Ascending aorta (tissue), 2 donors: ENCODE results near the gene HSDL2. TPM values are rescaled to one million over a fixed set of nuclear protein-coding genes. Genes with fewer than 3 reads are reported as not detected.
A peak's percentile ranks its signal among the peaks of the same experiment; 100 is the strongest.

Source experiments
- DNase-seq, 2 donors: peaks; one replicate each; pipeline ENCODE4 v3.0.0-alpha.2; 2019; ENCODE audit warnings: low spot score in 2 of 2
- H3K27ac ChIP-seq, 2 donors: fragments of 200-600 bp; sonication (generic); one replicate each; pipeline ENCODE4 v1.5.1; 2016 to 2017; ENCODE audit warnings: mild to moderate bottlenecking in 1 of 2
- H3K27me3 ChIP-seq: fragments of 200-600 bp; sonication (generic); one replicate; pipeline ENCODE4 v1.5.1; 2017
- H3K36me3 ChIP-seq, 2 donors: fragments of 200-600 bp; sonication (generic); one replicate each; pipeline ENCODE4 v1.5.1; 2016
- H3K4me1 ChIP-seq, 2 donors: fragments of 200-600 bp; sonication (generic); one replicate each; pipeline ENCODE4 v1.5.1; 2016 to 2017; ENCODE audit warnings: mild to moderate bottlenecking in 1 of 2
- H3K4me3 ChIP-seq, 2 donors: fragments of 200-600 bp; sonication (generic); one replicate each; pipeline ENCODE4 v1.5.1; 2016 to 2017; ENCODE audit warnings: mild to moderate bottlenecking in 1 of 2
- H3K9me3 ChIP-seq, 2 donors: fragments of 200-600 bp; sonication (generic); one replicate each; pipeline ENCODE4 v1.5.1; 2016
- intact Hi-C: fragments of 100-400 bp; cut with DNase I; formaldehyde crosslinking; loops from one replicate; pipeline ENCODE4 v1.15.1; 2023
- total RNA-seq: library from RNA; depleted of rRNA; stranded (reverse); fragments of >200 nt; gene quantifications from one replicate; pipeline ENCODE4 v1.1.0, GENCODE V29; 2016
- TF ChIP-seq, protein P1 (sequence below), 3 experiments: fragments of 200-600 bp in 2 of 3; fragments of 450-650 bp in 1 of 3; sonication (generic) in 2 of 3; IDR thresholded peaks; one replicate each; pipeline ENCODE4 v1.5.1; 2016 to 2019; ENCODE audit warnings: antibody characterized with exemption in 3 of 3, mild to moderate bottlenecking in 1 of 3, moderate library complexity in 1 of 3

HSDL2 gene
- total RNA-seq = 18.6 TPM

- peak within 1 kb of the TSS; percentile 89 to 94 for H3K4me3 ChIP-seq
- peak in 1 of 2 donors; percentile 80 for DNase-seq
- peaks cover 0 to 34% of the 10 kb centered on the region in 2 donors for H3K4me1 ChIP-seq
- intact Hi-C loops = loop anchor here (2.0 kb wide), 2 partner anchors 339 to 371 kb away; partner anchors contain the start of genes INIP and SNX30
- H3K27ac ChIP-seq = peak within 1 kb of the TSS; percentile 92 to 98
- no peaks in the 10 kb centered on the region for H3K36me3 ChIP-seq
- TF ChIP-seq, protein P1, sequence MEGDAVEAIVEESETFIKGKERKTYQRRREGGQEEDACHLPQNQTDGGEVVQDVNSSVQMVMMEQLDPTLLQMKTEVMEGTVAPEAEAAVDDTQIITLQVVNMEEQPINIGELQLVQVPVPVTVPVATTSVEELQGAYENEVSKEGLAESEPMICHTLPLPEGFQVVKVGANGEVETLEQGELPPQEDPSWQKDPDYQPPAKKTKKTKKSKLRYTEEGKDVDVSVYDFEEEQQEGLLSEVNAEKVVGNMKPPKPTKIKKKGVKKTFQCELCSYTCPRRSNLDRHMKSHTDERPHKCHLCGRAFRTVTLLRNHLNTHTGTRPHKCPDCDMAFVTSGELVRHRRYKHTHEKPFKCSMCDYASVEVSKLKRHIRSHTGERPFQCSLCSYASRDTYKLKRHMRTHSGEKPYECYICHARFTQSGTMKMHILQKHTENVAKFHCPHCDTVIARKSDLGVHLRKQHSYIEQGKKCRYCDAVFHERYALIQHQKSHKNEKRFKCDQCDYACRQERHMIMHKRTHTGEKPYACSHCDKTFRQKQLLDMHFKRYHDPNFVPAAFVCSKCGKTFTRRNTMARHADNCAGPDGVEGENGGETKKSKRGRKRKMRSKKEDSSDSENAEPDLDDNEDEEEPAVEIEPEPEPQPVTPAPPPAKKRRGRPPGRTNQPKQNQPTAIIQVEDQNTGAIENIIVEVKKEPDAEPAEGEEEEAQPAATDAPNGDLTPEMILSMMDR (IDR thresholded peaks at IDR 0.05) = no peak
- H3K9me3 ChIP-seq = no peaks in the 10 kb centered on the region
- H3K27me3 ChIP-seq = no peaks in the 10 kb centered on the region
These were observed at the start of gene HSDL2 for GRCh38 chr9:112380102-112380824. Gene HSDL2, plus strand, starts transcription at chr9:112380108. Its CDS starts 56 bp downstream, at chr9:112380164.

GRCh38 chr9:112331674-112331952 is 48.3 kb upstream of the HSDL2 start:
- Histone ChIP-seq H3K4me1 (peaks cover 0 to 7% of the 10 kb centered on the region in 2 donors), H3K9me3 (no peaks in the 10 kb centered on the region), H3K4me3 (peak overlapping the region in 1 of 2 donors; percentile 95), H3K27me3 (no peaks in the 10 kb centered on the region), H3K27ac (no peak overlapping the region), H3K36me3 (no peaks in the 10 kb centered on the region)
- TF ChIP-seq, protein P1 (IDR thresholded peaks at IDR 0.05) = no peak
- DNase-seq = no peak
- intact Hi-C loops = loop anchor here (5.0 to 10.0 kb wide), 3 partner anchors 156 to 723 kb away; partner anchors contain the start of genes INIP, KIAA1958 and ZFP37

DNA sequence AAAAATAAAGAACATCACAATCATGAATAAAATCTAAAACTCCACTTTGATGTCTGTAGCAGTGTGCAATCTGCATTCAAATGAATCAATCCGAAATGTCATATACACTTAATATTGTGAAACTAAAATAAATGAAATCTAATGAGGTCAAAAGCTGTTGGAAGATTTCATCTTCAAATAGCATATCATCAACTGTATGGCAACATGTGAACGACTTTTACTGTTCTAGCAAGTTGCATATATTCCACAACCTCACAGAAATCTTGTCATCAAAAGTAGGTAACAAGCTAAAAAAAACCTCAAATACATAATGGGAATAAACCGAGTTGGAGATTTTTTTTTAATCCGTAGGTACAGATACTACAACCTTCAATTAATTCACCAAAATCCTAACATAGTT is 47.7 kb upstream of the HSDL2 start:
- no peaks in the 10 kb centered on the region for H3K36me3 ChIP-seq

DNA sequence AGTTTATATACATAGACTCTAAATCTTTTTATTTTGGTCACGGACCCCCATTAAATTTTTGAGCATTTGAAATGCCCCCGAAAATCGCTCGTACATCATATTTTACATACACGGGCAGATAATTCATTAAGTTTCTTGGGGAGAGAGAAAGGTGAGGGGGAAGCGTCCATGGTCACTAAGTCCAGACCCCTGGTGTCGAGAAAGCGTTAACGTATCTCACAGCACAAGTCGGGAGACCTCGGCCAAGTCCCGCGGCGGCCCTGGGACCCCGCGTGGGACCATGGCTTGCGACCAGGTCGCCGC is 47.3 kb upstream of the HSDL2 start:
- Histone ChIP-seq H3K27me3 (no peaks in the 10 kb centered on the region), H3K36me3 (no peaks in the 10 kb centered on the region), H3K9me3 (no peaks in the 10 kb centered on the region), H3K4me3 (peak overlapping the region; percentile 83 to 95), H3K4me1 (peaks cover 0 to 7% of the 10 kb centered on the region in 2 donors), H3K27ac (peak overlapping the region; percentile 98 to 100)
- no peak for DNase-seq
- intact Hi-C loops = loop anchor here (2.0 to 10.0 kb wide), 4 partner anchors 155 to 722 kb away; partner anchors contain the start of genes INIP, KIAA1958, SNX30 and ZFP37
- TF ChIP-seq, protein P1 (IDR thresholded peaks at IDR 0.05) = no peak

More for the DNA sequence above, 47.7 kb upstream of the HSDL2 start:
- no peak for DNase-seq
- H3K27ac ChIP-seq = peak overlapping the region in 1 of 2 donors; percentile 100
- H3K9me3 ChIP-seq = no peaks in the 10 kb centered on the region
- H3K4me3 ChIP-seq = peak overlapping the region; percentile 83 to 95
- TF ChIP-seq, protein P1 (IDR thresholded peaks at IDR 0.05) = no peak
- H3K4me1 ChIP-seq = peaks cover 0 to 7% of the 10 kb centered on the region in 2 donors
- no peaks in the 10 kb centered on the region for H3K27me3 ChIP-seq
- intact Hi-C loops = loop anchor here (2.0 to 10.0 kb wide), 4 partner anchors 155 to 723 kb away; partner anchors contain the start of genes INIP, KIAA1958, SNX30 and ZFP37

GRCh38 chr9:112332977-112333638 is 46.8 kb upstream of the HSDL2 start, which contains the start of gene PTBP3:
Gene PTBP3, minus strand, starts transcription at chr9:112333619. Its CDS starts 35,754 bp downstream, at chr9:112297865.
- H3K4me1 ChIP-seq = peaks cover 0 to 7% of the 10 kb centered on the region in 2 donors
- H3K9me3 ChIP-seq = no peaks in the 10 kb centered on the region
- H3K36me3 ChIP-seq = no peaks in the 10 kb centered on the region
- peak within 1 kb of the TSS; percentile 83 to 95 for H3K4me3 ChIP-seq
- peak; percentile 20 to 88 for DNase-seq
- peak within 1 kb of the TSS; percentile 98 to 100 for H3K27ac ChIP-seq
- H3K27me3 ChIP-seq = no peaks in the 10 kb centered on the region
- intact Hi-C loops = loop anchor here (1.0 to 10.0 kb wide), 7 partner anchors 46 to 722 kb away; partner anchors contain the start of genes INIP, KIAA1958, SNX30 and SUSD1
- TF ChIP-seq, protein P1 (IDR thresholded peaks at IDR 0.05) = no peak
